GM19452 (cell line): ENCODE data around the gene DPP3.
"Not testable (repeated sequence)": the region's sequence is repeated elsewhere in the genome, so short reads cannot be mapped to it uniquely, and the experiment has no call there.

Experiments
- ATAC-seq: cut with Tn5 transposase; IDR thresholded peaks from one replicate; pipeline ENCODE4 v1.9.1; 2021; ENCODE audit not compliant: unreplicated experiment

Gene DPP3

DNA sequence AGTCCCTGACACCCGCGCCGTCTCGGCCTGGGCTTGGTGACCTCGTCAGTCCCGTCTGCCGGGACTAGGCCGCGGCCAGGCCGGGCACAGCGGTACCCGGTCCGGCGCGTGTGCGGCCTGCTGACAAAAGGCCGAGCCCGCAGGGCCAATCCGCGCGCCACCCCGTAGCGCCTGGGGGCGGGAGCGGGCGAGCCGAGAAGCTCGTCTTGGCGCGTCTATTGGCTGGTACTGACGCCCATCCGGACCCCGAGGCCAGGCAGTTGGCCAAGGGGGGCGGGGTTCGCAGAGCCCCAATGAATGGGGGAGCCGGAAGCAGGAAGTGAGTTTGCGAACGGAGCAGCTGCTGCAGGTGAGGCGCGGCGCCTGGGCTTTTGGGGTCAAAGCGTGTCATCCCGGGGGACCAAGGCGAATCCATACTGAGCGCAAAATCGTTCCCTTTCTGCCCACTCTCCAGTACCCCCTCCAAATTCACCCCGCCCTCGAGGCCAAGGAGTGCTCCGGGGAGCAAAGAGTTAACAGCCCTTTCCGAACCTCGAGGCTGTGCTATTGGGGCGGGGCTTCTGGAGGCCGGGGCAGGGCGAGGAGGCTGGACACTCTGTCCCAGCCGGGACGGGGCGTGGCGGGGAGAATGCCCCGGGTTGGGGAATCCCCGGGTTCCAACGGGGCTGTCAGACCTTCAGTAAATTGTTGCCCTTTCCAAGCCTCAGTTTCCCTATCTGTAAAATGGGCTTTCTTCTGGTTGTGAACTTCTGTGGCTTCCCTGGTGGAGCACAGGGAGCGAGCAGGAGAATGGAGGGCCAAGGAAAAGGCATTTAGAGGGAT, at the start of gene DPP3:
TSS of gene DPP3 (plus strand) at position 318 of the 822 bp plus-strand sequence. CDS start 1,767 bp downstream, outside the sequence.
- ATAC-seq = peak; percentile 94

DNA sequence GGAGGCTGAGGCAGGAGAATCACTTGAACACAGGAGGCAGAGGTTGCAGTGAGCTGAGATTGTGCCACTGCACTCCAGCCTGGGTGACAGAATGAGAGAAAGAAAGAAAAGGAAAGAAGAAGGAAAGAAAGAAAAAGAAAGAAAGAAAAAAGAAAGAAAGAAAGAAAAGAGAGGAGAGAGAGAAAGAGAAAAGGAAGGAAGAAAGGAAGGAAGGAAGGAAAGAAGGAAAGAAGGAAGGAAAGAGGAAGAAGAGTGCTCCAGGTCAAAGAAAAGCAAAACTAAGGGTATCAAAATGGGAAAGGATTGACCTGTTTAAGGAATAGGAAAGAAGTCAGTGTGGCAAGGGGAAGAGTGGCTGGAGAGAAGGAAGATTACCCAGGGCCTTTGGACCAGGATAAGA, 48.9 kb upstream of the DPP3 start:
- not testable (repeated sequence) for ATAC-seq

DNA sequence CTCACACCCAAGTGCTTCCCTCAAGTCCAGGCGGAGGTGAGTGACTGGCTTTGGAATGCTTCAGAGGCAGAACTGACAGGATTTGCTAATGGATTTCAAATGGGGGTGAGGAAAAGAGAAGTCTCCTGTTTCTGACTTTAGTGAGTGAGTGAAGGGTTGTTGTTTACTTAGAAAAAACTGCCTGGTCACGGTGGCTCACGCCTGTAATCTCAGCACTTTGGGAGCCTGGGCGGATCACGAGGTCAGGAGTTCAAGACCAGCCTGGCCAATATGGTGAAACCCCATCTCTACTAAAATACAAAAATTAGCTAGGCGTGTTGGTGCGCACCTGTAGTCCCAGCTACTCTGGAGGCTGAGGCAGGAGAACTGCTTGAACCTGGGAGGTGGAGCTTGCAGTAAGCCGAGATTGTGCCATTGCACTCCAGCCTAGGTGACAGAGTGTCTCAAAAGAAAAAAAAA, 48.3 kb upstream of the DPP3 start:
- not testable (repeated sequence) for ATAC-seq

GRCh38 chr11:66432597-66432996, 47.6 kb upstream of the DPP3 start:
- ATAC-seq = no peak

GRCh38 chr11:66437979-66438503, 42.2 kb upstream of the DPP3 start:
- ATAC-seq = no peak

- ATAC-seq = peak; percentile 97
Observed at GRCh38 chr11:66438504-66439466, 41.4 kb upstream of the DPP3 start, which contains the start of gene MRPL11. Gene MRPL11, minus strand, starts transcription at chr11:66438848. Its CDS starts 94 bp downstream, at chr11:66438754.

DNA sequence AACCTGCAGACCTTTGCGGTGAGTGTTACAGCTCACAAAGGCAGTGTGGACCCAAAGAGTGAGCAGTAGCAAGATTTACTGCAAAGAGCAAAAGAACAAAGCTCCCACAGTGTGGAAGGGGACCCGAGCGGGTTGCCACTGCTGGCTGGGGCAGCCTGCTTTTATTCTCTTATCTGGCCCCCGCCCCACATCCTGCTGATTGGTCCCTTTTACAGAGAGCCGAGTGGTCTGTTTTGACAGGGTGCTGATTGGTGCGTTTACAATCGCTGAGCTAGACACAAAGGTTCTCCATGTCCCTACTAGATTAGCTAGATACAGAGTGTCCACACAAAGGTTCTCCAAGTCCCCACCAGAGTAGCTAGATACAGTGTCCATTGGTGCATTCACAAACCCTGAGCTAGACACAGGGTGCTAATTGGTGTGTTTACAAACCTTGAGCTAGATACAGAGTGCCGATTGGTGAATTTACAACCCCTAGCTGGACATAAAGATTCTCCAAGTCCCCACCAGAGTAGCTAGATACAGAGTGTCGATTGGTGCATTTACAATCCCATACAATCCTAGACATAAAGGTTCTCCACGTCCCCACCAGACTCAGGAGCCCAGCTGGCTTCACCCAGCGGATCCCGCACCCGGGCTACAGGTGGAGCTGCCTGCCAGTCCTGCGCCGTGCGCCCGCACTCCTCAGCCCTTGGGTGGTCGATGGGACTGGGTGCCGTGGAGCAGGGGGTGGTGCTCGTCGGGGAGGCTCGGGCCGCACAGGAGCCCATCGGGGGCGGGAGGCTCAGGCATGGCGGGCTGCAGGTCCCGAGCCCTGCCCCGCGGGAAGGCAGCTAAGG, 39.9 kb upstream of the DPP3 start:
- not testable (repeated sequence) for ATAC-seq

DNA sequence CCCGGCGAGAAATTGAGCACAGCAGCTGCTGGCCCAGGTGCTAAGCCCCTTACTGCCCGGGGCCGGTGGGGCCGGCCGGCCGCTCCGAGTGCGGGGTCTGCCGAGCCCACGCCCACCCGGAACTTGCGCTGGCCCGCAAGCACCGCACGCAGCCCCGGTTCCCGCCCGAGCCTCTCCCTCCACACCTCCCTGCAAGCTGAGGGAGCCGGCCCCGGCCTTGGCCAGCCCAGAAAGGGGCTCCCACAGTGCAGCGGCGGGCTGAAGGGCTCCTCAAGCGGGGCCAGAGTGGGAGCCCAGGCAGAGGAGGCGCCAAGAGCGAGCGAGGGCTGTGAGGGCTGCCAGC, 39.3 kb upstream of the DPP3 start:
- not testable (repeated sequence) for ATAC-seq

- ATAC-seq = no peak
Observed at GRCh38 chr11:66443602-66444001, 36.6 kb upstream of the DPP3 start.

DNA sequence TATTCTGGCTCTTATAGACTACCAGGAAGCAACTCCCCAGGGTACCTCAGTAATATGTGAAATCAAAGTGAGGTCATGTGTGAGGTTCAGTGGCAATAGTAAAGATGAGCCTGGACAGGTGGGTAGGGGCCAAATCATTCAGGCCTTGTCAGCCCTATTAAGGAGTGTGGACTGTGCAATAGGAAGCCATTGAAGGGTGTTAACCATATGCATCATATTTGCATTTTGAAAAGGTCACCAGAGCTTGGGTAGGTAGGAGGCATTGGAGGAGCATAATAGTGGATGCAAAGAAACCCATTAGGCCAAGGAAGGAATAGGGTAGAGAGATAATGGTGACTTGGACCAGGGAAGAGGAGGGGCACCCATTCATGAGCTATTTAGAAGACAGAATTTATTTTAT, 33.2 kb upstream of the DPP3 start:
- ATAC-seq = no peak

DNA sequence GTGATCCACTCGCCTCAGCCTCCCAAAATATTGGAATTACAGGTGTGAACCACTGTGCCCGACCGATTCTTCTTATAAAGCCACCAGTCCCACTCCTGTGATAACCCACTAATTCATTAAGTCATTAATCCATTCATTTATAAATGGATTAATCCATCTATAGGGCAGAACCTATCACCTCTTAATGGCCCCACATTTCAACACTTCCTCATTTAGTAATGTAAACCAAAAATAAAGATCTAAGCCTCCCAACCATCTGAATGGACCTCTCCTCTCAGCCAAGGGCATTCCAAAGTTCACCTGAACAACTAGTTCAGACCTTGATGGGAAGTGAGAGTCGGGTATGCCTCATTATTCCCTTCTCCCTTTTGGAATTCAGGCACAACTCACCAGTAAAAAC, 31.7 kb upstream of the DPP3 start:
- no peak for ATAC-seq

- no peak for ATAC-seq
Observed at GRCh38 chr11:66450560-66450959, 29.7 kb upstream of the DPP3 start.

DNA sequence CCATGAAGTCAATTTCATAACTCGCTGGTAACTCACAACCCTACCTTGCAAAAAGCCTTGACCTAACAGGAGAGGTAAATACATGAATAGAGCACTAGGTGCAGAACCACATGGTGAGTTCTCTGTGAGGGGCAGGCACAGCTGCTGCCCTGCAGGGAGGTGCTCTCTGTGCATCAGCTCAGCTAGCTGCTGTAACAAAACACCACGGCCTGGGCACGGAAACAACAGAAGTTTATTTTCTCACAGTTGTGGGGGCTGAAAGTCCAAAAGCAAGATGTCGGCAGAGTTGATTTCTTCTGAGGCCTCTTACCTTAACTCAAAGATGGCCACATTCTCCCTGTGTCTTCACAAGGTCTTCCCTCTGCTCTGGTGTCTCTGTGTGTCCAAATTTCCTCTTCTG, 28.6 kb upstream of the DPP3 start:
- no peak for ATAC-seq

DNA sequence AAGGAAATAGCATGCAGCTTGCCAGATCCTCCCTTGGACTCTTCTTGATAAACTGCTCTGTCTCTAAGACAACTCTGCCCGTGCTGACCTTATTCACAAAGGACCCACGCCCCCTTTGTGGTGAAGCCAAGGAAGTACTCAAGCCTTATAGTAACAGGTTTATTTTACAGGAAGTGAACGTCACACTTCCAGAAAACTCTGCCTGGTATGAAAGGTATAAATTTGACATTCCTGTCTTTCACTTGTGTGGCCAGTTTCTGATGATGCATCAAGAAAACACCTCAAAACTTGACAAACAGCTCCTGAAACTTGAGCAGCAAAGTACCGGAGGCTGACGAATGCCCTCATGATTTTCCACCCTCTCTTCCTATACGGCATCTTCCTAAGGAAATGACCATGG, 26.0 kb upstream of the DPP3 start:
- ATAC-seq = no peak

DNA sequence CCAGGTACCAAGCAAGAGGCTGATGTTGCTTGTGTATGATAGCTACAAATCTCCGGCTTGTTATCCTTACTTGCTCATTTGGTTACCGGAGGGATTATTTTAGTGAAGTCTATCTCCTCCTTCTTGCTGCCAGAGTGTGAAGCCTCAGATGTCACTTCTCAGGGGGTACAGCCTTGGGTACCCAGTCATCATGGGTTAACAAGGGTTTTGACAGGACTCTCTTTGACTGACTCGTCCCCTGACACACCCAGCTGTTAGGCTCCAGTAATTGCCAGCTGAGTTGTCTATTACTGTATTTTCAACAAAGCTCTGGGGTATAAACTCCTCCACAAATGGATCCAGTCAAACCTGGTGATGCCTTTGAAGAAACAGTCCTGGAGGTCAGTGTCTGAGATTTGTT, 25.4 kb upstream of the DPP3 start:
- ATAC-seq = no peak

DNA sequence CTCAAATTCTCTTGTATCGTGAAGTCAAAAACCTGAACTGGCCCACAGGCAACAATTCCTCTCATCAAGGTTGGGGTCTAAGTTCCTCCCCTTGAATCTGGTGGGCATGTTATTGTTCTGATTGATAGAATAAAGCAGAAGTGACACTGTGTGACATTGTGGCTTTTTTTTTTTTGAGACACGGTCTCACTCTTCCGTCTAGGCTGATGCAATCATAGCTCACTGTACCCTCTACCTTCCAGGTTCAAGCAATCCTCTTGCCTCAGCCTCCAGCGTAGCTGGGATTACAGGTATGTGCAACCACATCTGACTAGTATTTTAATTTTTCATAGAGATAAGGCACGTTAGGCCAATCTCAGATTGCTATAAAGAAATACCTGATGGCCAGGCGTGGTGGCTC, 22.4 kb upstream of the DPP3 start:
- ATAC-seq = no peak

DNA sequence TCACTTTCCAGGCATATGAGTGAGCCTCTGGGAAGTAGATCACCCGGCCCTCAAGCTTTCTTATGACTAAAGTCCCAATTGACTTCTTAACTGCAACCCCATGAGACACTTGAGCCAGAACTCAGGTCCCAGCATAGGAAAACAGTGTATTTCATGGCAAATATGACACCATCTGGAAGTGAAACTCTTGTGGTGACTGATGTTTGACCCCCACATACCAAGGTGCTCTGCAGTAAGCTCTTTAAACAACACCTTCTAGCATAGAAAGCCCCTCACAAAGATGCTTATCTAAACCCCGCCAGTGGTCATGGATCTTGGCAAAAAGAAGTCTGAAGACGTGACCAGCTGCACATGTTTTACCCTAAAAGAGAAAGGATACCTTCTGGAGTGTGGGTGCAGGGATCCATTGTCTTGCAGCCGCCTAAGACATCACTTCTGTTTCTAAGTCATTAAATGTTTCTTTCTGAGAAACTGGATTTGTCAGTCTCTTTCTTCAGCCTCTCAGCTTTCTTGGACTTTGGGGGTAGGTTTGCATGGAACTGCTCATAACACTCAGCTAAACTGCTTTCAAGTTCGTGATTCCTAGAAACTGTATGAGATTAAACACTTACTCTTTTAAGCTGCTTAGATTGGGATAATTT, 21.0 kb upstream of the DPP3 start:
- no peak for ATAC-seq

- ATAC-seq = no peak
Observed at GRCh38 chr11:66462010-66462409, 18.2 kb upstream of the DPP3 start.

DNA sequence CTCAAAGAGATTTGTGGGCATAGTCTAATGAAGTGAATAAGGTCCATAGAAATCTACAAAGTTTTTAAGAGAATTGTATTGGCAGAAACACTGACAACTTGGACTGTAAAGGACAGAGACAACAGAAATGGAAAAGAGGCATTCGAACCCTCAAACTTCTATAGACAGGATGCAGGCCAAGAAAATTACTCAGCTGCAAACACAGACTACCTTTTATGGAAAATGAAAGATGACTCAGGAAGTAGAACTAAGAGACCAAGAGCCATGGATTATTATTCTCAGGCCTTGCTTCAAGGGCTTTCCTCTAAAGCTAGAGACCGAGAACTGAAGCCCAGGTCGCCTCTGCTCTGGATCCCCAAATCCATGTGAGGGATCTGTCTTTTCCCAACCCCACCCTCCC, 17.3 kb upstream of the DPP3 start:
- ATAC-seq = no peak

DNA sequence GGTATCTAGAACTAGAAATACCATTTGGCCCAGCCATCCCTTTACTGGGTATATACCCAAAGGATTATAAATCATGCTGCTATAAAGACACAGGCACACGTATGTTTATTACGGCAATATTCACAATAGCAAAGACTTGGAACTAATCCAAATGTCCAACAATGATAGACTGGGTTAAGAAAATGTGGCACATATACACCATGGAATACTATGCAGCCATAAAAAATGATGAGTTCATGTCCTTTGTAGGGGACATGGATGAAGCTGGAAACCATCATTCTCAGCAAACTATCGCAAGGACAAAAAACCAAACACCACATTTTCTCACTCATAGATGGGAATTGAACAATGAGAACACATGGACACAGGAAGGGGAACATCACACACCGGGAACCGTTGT, 16.1 kb upstream of the DPP3 start:
- ATAC-seq = not testable (repeated sequence)
